ENCODE measurements around the gene TRPM8.

- TF ChIP-seq CTCF (IDR thresholded peaks at IDR 0.05) (no peak), POLR2A (IDR thresholded peaks at IDR 0.05) (no peak)
Measured at GRCh38 chr2:233999182-233999581, 82.0 kb downstream of the TRPM8 start.

Measured in testis (tissue), 2 donors.